ENCODE data around the gene DIP2C. TPM values are rescaled to one million over a fixed set of nuclear protein-coding genes. Genes with fewer than 3 reads are reported as not detected.
"Not testable (repeated sequence)": the region's sequence is repeated elsewhere in the genome, so short reads cannot be mapped to it uniquely, and the experiment has no call there.

DIP2C gene
- total RNA-seq, 8 experiments from 2014 or later = 1.9 to 26.3 (median 19.8) TPM

GRCh38 chr10:640673-641045, 48.8 kb downstream of the DIP2C start:
- in situ Hi-C loops (cut with MboI; ENCODE audit: low pct_unique_long_range_greater_than_20kb in 2 of 9, low sequenced_read_pairs in 9 of 9, unreplicated experiment in 9 of 9) = no loop called here
- Histone ChIP-seq H3K27ac (no peak overlapping the region), H3K4me3 (no peak overlapping the region), H3K4me1 (replicated peaks in 1 of 2) (peaks cover 10 to 14% of the 10 kb centered on the region in 2 donors)
- 33 to 98% (median 89%) methylated on average over 1 to 8 of the region's 27 CpGs; no CpG with 5 or more reads in 4 of the 10 experiments for WGBS, 10 experiments
- ATAC-seq (replicated peaks in 6 of 8) = no peak

GRCh38 chr10:639751-640672, 49.5 kb downstream of the DIP2C start:
- no peak overlapping the region for H3K4me3 ChIP-seq
- ATAC-seq (replicated peaks in 6 of 8) = peak in 1 of 8 experiments; percentile 11
- H3K4me1 ChIP-seq (replicated peaks in 1 of 2) = peaks cover 10 to 14% of the 10 kb centered on the region in 2 donors
- in situ Hi-C loops (cut with MboI; ENCODE audit: low pct_unique_long_range_greater_than_20kb in 2 of 9, low sequenced_read_pairs in 9 of 9, unreplicated experiment in 9 of 9) = no loop called here
- WGBS, 10 experiments = 93 to 100% (median 95%) methylated on average over 2 to 22 of the region's 64 CpGs; no CpG with 5 or more reads in 4 of the 10 experiments
- no peak overlapping the region for H3K27ac ChIP-seq

GRCh38 chr10:639001-639750, 50.3 kb downstream of the DIP2C start:
- ATAC-seq (replicated peaks in 6 of 8) = no peak
- 40 to 100% (median 84%) methylated on average over 1 to 19 of the region's 42 CpGs; no CpG with 5 or more reads in 4 of the 10 experiments for WGBS, 10 experiments
- Histone ChIP-seq H3K4me1 (replicated peaks in 1 of 2) (peaks cover 11 to 14% of the 10 kb centered on the region in 2 donors), H3K4me3 (no peak overlapping the region), H3K27ac (no peak overlapping the region)
- in situ Hi-C loops (cut with MboI; ENCODE audit: low pct_unique_long_range_greater_than_20kb in 2 of 9, low sequenced_read_pairs in 9 of 9, unreplicated experiment in 9 of 9) = no loop called here

DNA sequence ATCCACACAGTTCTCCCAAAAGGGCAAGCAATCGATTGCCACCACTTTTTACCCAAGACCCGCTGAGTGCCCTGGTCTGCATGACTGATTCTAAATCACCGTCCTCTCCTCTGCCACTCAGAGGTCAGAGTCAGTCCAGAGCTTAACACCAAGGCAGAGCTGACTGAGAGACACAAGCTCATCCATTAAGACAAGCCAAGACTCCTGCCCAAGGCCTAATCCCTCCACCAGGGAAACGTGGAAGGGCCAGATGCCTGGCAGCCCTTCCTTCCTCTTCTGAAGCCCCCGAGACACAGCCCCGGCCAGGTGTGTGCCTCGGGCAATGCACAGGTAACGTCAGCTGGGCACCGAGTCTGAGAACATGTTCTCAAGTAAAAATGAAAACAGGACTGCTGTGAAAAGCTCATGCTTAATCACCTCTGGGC, 51.7 kb downstream of the DIP2C start:
- Histone ChIP-seq H3K27ac (peak overlapping the region in 1 of 2 donors; percentile 40), H3K4me1 (replicated peaks in 1 of 2) (peaks cover 14 to 22% of the 10 kb centered on the region in 2 donors), H3K4me3 (no peak overlapping the region)
- 62 to 100% (median 82%) methylated on average over 1 to 4 of the region's 9 CpGs; no CpG with 5 or more reads in 4 of the 10 experiments for WGBS, 10 experiments
- ATAC-seq (replicated peaks in 6 of 8) = peak in 3 of 8 experiments; percentile 10 to 67 (median 28)
- in situ Hi-C loops (cut with MboI; ENCODE audit: low pct_unique_long_range_greater_than_20kb in 2 of 9, low sequenced_read_pairs in 9 of 9, unreplicated experiment in 9 of 9) = no loop called here

DNA sequence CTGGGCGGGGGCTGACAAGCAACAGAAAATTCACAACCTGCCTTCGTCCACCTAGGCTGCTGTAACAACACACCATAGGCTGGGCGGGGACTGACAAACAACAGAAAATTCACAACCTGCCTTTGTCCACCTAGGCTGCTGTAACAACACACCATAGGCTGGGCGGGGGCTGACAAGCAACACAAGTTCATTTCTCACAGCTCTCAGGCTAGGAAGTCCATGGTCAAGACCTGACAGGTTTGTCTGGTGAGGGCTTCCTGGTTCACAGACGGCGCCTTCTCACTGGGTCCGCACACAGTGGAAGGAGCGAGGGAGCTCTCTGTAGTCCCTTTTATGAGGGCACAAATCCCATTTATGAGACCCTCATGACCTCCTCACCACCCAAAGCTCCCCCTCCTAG, 52.2 kb downstream of the DIP2C start:
- peak in 1 of 8 experiments; percentile 41 for ATAC-seq (replicated peaks in 6 of 8)
- WGBS, 10 experiments = 74 to 100% (median 98%) methylated on average over 1 to 6 of the region's 8 CpGs; no CpG with 5 or more reads in 2 of the 10 experiments

DNA sequence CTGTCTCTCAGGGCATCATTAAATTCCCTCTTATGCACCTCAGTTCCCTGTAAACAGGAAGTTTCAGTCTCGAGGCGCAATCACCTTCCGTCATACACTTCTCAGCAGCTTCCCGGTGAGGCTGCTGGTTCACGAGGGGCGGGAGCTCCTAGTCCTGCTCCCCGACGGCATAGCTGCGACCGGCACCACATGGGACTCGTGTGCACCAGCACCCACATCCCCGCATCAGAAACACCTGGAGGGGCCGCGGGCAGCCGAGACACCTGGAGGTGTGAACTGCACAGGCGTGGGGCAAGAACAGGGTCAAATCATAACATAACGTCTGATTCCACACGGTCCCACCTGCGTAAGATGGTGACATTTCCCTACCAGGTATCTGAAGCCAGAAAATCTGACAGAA, 52.7 kb downstream of the DIP2C start:
- in situ Hi-C loops (cut with MboI; ENCODE audit: low pct_unique_long_range_greater_than_20kb in 2 of 9, low sequenced_read_pairs in 9 of 9, unreplicated experiment in 9 of 9) = no loop called here
- ATAC-seq (replicated peaks in 6 of 8) = no peak
- H3K4me3 ChIP-seq = no peak overlapping the region
- H3K27ac ChIP-seq = no peak overlapping the region
- WGBS, 10 experiments = 60 to 100% (median 93%) methylated on average over 1 to 12 of the region's 19 CpGs; no CpG with 5 or more reads in 4 of the 10 experiments
- peaks cover 14 to 22% of the 10 kb centered on the region in 2 donors for H3K4me1 ChIP-seq (replicated peaks in 1 of 2)

More for the DNA sequence above, 52.2 kb downstream of the DIP2C start:
- H3K4me1 ChIP-seq (replicated peaks in 1 of 2) = peaks cover 14 to 22% of the 10 kb centered on the region in 2 donors
- in situ Hi-C loops (cut with MboI; ENCODE audit: low pct_unique_long_range_greater_than_20kb in 2 of 9, low sequenced_read_pairs in 9 of 9, unreplicated experiment in 9 of 9) = no loop called here
- no peak overlapping the region for H3K4me3 ChIP-seq
- H3K27ac ChIP-seq = no peak overlapping the region

GRCh38 chr10:636016-636730, 53.3 kb downstream of the DIP2C start:
- in situ Hi-C loops (cut with MboI; ENCODE audit: low pct_unique_long_range_greater_than_20kb in 2 of 9, low sequenced_read_pairs in 9 of 9, unreplicated experiment in 9 of 9) = no loop called here
- 40 to 100% (median 89%) methylated on average over 1 to 16 of the region's 25 CpGs; no CpG with 5 or more reads in 1 of the 10 experiments for WGBS, 10 experiments
- Histone ChIP-seq H3K4me3 (no peak overlapping the region), H3K4me1 (replicated peaks in 1 of 2) (peaks cover 14 to 22% of the 10 kb centered on the region in 2 donors), H3K27ac (no peak overlapping the region)
- ATAC-seq (replicated peaks in 6 of 8) = no peak

DNA sequence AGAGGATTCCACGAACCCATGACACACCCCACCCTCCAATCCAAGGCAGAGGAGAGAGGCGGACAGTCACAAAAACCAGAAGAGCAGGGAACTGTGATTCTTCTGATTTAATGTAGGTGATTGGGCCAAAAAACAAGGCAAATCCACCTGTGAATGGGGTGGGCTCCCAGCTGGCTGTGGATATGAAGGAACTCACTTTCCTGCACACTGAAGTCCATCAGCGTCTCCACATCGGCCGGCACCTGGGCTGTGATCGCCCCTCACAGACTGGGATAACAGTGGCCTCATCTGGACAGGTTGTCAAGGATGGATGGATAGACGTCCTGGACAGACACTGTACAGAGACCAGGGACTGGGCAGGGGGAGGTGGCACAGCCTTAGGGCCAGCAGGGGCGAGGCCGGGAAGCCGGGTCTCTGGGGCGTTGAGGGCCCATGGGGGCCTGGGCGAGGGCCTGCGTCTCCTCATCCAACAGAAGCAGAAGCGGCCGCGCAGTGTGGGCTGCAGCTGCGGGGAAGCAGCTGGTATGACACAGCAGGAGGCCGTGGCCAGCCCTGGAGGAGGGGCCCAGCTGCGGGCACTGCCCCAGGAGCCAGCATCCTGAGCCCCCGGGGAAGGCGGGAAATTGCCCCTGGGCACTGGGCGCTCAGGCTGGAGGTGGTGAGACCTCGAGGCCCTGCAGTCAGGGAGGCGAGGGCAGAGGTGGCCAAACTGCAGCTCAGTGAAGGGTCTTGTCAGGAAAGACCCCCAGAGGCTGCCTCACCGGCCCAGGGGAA, 54.2 kb downstream of the DIP2C start:
- H3K27ac ChIP-seq = no peak overlapping the region
- H3K4me3 ChIP-seq = no peak overlapping the region

GRCh38 chr10:634256-634655, 55.2 kb downstream of the DIP2C start:
- in situ Hi-C loops (cut with MboI; ENCODE audit: low pct_unique_long_range_greater_than_20kb in 2 of 9, low sequenced_read_pairs in 9 of 9, unreplicated experiment in 9 of 9) = no loop called here

More for the DNA sequence above, 54.2 kb downstream of the DIP2C start:
- in situ Hi-C loops (cut with MboI; ENCODE audit: low pct_unique_long_range_greater_than_20kb in 2 of 9, low sequenced_read_pairs in 9 of 9, unreplicated experiment in 9 of 9) = no loop called here
- peaks cover 14 to 26% of the 10 kb centered on the region in 2 donors for H3K4me1 ChIP-seq (replicated peaks in 1 of 2)
- WGBS, 10 experiments = 84 to 100% (median 92%) methylated on average over 1 to 7 of the region's 25 CpGs; no CpG with 5 or more reads in 5 of the 10 experiments
- peak in 5 of 8 experiments; percentile 19 to 31 (median 23) for ATAC-seq (replicated peaks in 6 of 8)

DNA sequence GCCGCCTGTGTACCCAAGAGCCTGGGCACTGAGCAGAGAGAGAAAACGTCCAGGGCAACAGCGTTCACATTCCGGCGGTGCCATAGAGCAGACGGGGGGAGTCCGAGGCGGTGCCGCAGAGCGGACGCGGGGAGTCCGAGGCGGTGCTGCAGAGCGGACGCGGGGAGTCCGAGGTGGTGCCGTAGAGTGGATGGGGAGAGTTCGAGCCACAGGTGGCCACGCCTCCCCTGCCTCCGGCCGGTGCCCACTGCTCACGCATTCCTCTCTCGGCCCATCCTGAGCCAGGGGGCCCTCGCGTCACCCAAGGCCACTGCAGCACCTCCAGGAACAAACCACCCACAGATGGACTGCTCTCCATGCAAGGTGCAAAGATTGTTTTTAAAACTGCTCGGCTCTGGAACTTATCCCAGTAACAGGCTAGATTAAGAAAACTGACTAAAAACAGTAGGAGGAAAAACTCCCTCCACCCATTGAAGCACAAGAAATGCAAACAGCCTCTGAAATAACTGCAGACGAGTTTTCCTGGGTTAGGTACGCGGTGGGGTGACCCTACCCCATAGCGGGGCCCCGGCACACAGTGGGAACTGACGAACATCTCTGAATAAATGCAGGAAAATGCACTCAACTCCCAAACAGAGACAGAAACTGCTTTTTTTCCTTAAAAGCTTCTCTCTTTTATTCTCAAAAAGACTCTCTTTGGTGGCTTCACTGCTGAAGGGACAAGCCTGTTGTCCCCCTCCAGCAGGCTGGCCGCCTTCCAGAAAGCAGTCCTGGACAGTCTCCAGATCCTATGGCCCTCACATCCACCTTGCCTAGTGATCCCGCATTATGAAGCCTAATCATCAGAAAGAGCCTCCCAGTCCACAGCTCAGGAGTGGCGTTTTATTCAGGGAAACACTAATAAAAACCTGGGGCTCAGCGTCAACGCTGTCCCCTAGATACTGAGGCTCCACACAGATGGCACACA, 55.9 kb downstream of the DIP2C start:
- no peak overlapping the region for H3K4me3 ChIP-seq
- no peak overlapping the region for H3K27ac ChIP-seq
- WGBS, 10 experiments = 71 to 100% (median 84%) methylated on average over 1 to 24 of the region's 39 CpGs; no CpG with 5 or more reads in 1 of the 10 experiments
- in situ Hi-C loops (cut with MboI; ENCODE audit: low pct_unique_long_range_greater_than_20kb in 2 of 9, low sequenced_read_pairs in 9 of 9, unreplicated experiment in 9 of 9) = no loop called here
- ATAC-seq (replicated peaks in 6 of 8) = peak in 5 of 8 experiments; percentile 51 to 75 (median 56)
- peaks cover 14 to 26% of the 10 kb centered on the region in 2 donors for H3K4me1 ChIP-seq (replicated peaks in 1 of 2)

More at GRCh38 chr10:634256-634655, 55.2 kb downstream of the DIP2C start:
- Histone ChIP-seq H3K4me3 (no peak overlapping the region), H3K27ac (no peak overlapping the region), H3K4me1 (replicated peaks in 1 of 2) (peaks cover 14 to 26% of the 10 kb centered on the region in 2 donors)
- WGBS, 10 experiments = 48 to 88% (median 60%) methylated on average over 1 to 6 of the region's 7 CpGs; no CpG with 5 or more reads in 1 of the 10 experiments
- ATAC-seq (replicated peaks in 6 of 8) = peak in 3 of 8 experiments; percentile 8 to 41 (median 36)

DNA sequence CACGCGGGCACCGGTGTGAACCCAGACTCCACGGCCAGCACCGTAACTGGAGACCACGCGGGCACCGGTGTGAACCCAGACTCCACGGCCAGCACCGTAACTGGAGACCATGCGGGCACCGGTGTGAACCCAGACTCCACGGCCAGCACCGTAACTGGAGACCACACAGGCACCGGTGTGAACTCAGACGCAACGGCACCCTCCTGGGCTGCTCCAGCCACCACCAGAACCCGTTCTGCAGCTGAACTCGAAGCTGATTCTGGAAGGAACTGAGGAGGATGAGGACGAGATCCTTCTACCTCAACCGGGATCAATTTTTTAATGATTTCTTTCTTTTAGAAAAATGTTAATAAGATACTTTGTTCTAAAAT, 56.7 kb downstream of the DIP2C start:
- ATAC-seq (replicated peaks in 6 of 8); H3K4me3 ChIP-seq; in situ Hi-C loops (cut with MboI; ENCODE audit: low pct_unique_long_range_greater_than_20kb in 2 of 9, low sequenced_read_pairs in 9 of 9, unreplicated experiment in 9 of 9); H3K27ac ChIP-seq: not testable (repeated sequence)
- WGBS, 10 experiments = 100% methylated on average over 3 to 4 of the region's 21 CpGs; no CpG with 5 or more reads in 8 of the 10 experiments
- peaks cover 10 to 23% of the 10 kb centered on the region in 2 donors for H3K4me1 ChIP-seq (replicated peaks in 1 of 2)

All from motor neuron (in vitro differentiated cells).